Umbilical cord (tissue), 2 donors: ENCODE data around the gene SIL1. TPM values are rescaled to one million over a fixed set of nuclear protein-coding genes. Genes with fewer than 3 reads are reported as not detected.

ENCODE experiments used
- DNase-seq: peaks from one replicate; pipeline ENCODE4 v3.0.0-alpha.2; 2015; ENCODE audit warnings: low spot score
- total RNA-seq: library from RNA; depleted of rRNA; stranded (reverse); fragments of >200 nt; gene quantifications from one replicate; pipeline ENCODE4 v1.2.3, GENCODE V29; 2014; ENCODE audit warnings: low replicate concordance; ENCODE audit not compliant: insufficient read depth

The SIL1 gene
- total RNA-seq, 1 donor from 2014 or later: 48.9 TPM

DNA sequence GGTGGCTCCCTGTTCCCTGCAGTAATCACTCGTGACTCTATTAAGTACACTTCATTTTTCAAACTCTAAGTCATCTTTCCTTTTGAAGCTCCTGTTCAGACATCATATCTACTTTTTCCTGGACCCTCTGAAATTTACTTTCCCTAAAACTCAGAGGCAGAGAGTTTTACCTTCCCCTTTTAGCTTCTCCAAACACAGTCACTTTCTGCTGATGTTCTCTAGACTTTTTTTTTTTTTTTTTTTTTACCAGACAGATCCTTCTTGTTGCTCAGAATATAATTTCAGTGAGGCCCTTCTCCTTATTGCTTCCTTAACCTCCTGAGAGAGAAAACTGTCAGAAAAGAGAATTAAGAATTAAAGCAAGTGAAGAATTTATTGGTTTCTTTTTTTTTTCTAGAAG is 236.4 kb downstream of the SIL1 start:
- no peak for DNase-seq

DNA sequence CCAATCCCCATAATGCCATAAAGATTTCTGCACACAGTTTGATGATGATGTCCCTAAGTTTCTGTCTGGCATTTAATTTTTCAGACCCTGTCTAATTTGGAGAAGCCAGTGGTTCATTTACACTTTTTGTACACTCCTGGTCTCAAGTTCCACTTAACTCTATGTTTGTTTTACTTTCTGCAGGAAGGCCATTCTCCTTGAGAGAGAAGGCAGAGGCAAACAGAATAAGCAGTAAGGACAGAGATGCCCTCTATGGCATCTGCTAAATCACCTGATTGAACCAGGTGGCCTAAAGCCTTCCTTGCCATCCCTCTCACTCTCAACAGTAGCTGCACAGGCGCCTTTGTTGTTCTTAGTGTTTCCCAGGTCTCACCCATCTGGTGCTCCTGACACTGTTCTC is 236.9 kb downstream of the SIL1 start:
- no peak for DNase-seq

DNA sequence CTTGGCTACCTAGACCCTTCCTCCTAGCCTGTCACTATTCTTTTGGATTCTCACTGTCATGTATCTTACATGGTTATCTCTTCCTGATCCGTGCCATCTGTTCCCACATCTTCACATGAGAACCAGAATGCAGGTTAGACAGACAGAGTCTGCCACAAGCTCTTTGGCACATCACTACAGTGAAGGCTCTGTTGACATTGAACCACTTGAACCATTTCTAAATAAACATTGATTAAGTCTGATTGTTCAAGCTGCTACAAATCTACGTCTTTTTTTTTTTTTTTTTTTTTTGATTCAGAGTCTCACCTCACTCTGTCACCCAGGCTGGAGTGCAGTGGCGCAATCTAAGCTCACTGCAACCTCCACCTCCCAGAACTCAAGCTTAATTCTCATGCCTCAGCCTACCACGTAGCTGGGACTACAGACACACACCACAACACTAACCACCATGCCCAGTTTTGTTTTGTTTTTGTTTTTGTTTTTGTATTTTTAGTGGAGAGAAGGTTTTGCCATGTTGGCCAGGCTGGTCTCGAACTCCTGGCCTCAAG is 237.9 kb downstream of the SIL1 start:
- DNase-seq: no peak

DNA sequence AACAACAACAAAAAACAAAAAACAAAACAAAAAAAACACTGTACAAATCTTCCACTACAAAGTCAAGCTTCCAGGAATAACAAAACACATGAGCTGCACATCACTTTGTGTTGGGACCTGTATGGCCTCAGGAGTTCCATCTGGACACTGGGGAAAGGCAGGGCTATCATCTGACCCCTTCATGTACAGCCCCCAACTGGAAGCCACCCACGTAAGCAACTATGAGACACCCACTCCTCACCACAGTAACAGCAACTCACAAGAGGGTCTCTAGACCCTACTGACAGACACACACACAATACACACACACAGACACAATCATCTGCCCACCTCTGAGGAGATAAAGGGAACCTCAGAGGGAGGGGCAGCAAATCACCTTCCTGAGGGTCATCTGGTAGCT is 241.4 kb downstream of the SIL1 start:
- DNase-seq: no peak

DNA sequence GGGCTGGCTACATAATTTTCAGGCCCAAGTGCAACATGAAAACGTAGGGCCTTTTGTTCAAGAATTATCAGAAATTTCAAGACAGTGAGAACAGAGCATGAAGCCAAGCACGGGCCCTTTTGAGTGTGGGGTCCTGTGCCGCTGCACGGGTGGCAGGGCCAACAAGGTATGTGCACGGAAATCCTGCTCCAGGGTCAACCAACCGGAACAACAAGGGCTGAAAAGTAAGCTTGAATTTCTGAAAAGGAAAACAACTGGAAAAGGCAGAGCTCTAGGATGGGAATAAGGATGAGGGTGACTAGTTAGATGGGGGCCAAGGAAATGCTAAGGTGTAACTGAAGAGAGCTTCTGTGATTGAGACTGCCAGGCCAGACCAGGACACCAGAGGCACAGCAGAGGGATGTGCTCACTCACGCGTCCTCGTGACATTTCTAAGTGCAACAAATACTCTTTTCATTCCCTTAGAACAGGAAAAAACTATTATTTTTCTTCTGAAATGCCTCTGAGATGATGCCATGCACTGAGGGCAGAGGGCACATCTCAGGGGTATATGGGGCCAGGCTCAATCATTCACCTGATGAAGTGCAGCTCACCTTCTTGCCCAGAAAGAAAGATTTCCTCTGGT is 242.4 kb downstream of the SIL1 start:
- DNase-seq: no peak

DNA sequence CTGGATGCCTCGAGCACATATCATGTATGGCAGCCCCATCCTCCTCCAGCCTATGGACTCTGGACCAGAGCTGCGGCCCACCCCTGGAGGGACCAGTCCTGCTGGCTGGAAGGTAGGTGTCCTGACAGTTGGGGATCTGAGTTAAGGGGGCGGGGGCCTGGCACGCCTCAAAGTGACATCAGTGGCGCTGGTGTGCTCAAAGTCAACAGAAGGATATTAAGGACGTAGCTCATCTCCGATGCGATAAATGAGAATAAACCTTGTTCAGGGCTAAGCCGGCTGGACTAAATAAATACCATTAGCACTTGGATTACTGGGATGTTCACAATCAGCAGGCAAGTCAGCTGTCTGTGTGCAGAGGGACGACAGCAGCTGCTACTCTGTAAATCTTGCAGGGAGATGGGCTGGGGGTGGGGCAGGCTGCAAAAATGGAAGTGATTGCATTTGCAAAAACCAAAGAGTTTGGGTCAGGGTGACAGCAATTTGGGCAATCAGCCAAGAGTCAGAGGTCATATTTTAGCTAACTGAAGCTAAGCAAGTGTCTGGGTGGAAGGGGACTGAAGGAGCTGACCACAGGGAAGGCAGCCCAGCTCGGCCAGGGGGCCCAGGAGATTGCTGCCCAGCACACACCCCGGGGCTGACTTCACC is 243.0 kb downstream of the SIL1 start:
- peak; percentile 62 for DNase-seq

DNA sequence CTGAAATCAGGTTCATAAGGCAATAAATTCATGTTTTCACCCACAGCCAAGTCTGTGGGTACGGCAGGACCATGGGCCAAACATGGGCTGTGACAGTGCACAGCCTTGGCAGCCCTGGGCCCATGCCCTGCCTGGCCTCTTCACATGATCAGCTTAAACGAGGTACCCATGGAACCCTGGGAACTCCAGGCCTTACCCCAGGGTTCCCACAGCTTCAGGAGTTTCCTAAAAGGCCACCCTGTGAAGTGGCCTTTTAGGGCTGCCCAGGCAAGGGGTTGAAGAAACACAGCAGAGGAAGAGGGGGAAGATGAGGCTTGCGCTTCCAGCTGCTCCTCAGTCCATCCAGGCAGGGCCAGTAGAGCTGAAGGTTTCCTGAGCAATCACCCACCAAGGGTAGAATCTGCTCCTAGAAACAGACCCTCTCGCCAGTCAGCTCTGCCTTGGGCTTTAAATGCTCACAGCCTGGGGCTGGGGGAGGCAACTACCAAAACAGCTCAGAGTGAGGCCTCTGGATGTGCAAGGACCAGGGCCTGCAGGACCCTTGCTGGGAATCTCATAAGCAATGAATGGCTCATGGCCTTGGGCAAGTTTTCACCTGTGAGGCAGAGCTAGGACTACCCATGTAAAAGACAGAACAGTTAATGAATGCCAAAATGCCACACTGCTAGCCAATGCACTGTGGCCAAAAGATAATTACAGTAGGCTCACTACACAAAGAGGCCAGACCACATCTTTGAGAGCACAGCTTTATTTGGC is 243.7 kb downstream of the SIL1 start:
- peak; percentile 10 for DNase-seq

DNA sequence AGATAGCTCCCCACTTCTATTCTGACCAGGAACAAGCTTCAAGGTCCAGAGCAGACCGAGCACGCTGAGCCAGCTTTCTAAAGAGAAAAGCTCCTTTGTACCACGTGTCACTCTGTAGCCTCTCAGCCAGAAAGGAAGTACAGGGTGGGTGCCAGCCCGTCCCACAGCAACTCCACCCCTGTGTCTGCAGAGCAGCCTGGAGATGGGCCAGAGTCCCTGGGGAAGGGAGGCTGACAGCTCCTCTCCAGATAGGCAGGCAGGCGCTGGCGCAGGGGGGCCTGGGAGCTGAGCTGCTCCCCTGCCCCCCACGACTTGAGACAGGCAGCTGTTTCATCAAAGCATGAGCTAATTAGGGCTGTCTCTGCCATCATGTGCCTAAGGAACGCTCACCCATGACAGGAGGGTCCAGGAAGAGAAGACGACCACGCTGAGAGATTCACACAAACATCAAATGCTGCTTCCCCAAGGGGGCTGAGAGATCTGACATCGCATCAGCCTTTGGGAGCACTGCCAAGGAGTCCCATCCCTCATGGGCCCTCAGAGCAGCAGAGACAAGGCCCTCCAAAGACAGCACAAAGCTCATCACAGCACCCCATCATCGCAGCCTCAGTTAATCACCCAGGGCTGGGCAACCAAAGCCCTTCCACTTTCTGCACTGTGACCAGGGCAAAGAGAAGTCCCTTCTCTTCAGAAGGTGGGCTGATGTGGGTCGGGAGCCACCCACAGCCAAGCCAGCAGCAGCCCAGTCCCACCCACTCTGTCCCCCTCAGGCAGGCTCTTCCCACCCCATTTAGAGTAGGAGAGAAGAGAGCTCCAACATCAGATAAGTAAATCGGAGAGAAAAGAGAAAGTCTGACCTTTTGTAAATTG is 244.5 kb downstream of the SIL1 start:
- peak; percentile 97 for DNase-seq

DNA sequence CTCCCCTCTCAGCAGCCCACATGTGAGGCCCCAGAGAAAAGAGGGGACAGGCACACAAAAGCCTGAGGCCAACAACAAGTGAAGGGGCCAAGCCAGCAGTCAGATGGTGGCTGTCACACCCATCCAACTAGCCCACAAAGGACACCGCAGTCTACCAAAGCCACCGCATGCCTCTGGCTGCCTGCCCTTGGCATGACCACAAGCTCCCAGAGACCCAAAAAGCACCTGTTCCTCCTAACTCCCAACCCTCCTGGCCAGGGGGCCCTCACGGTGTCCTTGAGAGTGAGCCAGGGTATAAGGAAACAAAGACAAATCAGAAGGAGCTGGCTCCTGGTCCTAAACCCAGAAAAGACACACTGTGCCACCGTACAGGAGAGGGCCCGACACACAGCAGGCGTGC is 245.2 kb downstream of the SIL1 start:
- DNase-seq: no peak

DNA sequence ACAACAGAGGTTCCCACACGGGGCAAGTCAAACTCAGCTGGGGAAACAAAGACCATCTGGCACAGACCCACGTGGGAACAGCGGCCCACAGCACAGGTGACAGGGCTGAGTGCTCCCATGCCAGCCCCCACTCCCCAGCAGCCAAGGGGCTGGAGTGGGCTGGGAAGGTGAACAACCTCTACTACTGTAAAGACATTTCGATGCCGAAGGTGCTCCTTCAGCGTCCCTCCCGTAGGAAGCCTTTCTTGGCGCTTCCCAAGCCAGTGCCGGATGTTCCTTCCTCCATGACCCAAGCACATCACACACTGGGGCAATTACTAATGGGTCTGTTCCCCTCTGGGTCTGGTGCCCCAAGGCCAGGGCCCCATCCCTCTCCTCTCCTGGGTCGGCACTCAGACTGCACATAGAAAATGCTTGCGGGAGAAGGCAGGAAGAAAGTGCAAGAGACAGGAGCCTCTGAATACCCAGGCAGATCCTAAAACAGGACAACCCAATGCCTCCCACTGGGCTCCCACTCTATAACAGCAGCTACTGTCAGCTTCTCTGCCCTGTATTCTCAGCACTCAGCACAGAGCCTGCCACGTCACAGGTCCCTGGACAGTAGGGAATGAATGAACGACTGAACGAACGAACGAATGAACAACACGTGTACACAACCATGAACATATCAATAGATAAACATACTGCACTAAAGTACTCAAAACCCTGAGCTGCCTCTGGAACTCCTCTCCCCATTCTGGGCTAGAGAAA is 246.0 kb downstream of the SIL1 start:
- no peak for DNase-seq

DNA sequence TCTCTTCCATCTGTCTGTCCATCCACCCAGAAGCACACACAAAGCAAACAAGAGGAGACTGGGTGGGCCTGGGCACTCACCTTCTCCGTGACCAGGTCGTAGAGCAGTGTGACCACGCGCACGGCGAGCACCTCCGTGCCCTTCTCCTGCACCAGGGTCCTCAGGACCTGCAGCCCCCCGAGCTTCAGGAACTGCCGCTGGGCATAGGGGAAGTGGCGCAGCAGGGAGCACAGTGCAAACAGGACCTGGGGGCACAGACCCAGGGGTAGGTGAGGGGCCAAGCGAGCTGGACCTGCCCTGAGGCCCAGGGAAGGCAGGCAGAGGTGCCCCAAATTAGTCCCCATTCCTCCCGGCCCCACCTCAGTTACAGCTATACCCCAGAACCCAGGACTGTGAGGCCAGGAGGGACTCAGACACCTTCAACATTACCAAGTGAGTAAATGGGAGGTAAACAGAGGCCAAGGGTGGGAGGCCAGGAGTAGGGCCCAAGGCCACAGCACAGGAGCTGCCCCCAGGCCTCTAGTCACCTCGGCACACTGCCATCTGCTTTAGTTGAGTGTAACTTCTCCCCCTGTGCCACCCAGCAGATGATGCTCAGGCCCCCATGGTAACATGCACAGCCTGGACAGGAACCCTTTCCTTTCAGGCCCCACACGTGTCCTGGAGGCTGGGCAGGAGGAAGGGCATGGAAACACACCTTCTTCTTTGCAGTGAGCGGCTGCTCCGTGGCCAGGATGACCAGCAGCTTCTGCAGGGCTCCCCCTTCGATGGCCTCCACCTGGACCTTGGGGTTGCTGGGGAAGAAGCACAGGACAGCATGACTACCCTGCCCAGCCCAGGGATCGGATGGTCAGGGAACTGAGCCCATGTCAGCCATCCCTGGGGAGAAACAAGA is 246.8 kb downstream of the SIL1 start:
- DNase-seq: no peak

DNA sequence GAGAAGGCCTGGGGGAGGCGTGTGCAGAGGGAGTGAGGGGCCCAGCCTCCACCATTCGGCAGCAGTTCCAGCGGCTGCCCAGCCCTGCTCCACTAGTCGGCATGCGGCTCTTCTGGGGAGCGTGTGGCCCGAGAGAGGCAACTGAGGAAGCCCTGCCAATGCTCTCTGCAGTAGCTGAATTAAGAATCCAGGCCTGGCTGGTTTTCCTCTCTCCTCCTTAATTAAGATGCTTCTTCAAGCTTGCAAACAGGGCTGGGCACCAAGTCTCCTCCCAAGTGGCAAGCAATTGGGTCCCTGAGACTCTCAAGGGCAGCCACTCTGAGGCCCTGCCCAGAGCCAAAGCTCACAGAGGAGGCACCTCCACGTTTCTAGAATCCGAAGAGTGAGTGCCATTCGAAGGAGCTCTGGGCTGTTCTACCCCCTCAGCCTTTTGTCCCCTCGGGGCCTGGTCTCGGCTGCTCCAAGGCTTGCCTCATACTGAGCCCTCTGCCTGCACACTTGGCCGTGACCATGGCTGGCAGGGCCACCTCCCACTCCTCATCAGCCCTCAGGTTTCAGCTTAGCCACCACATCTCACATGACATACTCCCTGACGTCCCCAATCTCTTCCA is 247.6 kb downstream of the SIL1 start:
- no peak for DNase-seq

DNA sequence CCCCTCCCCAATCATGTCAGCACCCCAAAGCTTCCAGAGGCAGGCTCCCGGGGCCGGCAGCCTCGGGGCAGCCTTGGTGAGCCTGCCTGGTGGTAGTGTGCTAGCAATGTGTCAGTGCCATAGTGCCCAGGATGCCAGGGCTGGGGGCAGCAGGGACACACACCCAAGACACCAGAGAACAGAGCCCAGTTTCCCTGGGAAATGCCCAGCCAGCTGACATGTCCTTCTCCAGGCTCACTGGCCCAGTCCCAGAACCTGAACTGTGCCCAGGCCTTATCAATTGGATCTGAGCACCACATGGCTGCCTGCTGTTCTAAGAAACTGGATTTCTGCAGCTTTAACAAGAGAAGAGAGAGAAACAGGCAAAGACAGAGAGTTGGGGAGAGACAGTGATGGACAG is 248.2 kb downstream of the SIL1 start:
- no peak for DNase-seq

DNA sequence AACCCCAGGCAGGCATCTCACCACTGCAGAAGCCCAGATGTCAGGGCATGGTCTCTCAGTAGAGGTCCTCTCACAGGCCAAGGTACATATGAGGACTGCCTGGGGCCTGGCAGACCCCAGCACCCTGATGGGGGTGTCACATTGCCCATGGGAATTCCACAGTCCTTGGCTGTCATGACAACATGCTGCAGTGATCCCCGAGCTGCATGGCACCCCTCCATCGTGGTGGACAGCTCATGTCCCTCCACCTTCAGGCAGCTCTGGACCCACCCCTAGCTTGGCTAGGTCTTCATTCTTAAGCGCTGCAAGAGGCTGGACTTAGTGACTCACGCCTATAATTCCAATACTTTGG is 249.0 kb downstream of the SIL1 start:
- DNase-seq: no peak

DNA sequence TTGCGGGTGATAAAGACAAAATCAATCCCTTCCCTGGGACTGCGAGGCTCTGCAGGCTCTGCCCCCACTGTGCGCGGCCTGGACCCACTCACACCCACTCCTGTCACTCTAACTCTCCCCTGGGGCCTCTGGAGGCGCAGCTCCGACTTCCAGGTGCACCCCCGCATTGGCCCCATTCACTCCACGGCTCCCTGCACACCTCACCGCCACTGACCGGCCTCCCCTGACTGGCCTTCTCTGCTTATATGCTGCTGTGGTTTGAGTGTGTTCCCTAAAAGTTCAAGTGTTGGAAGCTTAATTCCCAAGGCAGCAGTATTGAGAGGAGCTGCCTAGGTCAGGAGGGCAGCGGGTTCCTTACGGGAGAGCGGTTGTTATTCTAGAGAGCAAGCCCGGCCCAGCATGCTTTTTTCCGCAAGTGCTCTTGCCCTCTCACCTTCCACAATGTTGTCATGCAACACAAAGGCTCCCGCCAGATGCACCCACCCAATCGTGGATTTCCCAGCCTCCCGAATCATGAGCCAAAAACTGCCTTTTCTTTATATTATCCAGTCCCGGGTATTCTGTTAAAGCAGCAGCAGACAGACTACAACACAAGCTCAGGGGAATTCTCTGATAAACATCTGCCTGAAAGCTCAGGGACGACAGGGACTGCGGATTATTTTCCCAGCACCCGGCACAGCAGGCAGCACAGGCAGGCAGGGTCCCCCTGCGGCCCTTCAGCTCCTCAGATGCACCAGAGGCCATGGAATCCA is 249.5 kb downstream of the SIL1 start:
- DNase-seq: peak; percentile 30

DNA sequence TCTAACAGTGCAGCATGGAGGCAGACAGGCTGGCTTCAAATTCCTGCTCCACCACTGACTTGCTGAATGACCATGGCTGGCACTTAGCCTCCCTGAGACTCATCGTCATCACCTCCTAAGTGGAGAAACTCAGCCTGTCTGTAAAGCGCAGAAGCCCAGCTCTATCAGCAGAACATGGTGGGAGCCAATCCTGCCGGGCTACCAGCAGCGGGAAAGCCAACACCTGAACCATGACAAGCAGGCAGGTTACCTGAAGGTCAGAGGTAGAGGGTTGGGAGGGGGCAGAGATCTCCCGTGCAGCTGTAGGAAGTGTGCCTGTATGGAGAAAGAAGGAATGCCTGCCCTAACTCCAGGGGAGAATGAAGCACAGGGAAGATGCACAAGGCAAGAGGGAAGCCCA is 250.4 kb downstream of the SIL1 start:
- no peak for DNase-seq

DNA sequence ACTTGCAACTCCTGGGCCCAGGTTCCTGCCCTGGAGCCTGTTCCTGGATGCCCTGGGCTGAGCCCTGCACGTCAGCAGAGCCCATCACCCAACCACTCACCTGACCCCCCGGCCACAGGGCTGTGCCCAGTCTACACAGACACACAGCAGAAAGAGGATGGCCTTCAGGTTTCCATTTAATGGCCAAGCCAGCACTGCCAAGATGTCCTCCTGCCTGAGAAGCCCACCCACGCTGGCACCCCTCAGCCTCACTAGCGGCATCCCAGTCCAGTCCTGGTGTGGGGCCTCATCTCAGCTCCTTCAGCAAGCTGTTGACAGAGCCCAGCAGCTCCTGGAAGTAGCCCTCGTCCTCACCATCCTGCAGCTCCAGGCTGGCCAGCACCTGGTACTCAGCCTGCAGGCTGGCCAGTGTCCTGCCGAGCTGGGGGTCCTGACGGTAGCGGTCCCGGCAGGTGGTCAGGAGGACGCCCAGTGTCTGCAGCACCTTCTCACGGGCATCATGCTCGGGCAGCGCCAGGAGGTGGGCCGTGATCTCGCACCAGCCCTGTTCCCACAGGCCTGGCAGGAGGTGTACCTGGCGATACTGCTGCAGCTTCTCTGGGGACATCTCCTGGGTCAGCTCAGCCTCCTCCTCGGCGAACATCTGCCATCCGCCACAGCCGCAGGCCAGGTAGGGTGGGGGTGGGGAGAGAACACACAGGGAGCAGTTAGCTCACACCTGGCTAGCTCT is 251.2 kb downstream of the SIL1 start:
- DNase-seq: no peak

DNA sequence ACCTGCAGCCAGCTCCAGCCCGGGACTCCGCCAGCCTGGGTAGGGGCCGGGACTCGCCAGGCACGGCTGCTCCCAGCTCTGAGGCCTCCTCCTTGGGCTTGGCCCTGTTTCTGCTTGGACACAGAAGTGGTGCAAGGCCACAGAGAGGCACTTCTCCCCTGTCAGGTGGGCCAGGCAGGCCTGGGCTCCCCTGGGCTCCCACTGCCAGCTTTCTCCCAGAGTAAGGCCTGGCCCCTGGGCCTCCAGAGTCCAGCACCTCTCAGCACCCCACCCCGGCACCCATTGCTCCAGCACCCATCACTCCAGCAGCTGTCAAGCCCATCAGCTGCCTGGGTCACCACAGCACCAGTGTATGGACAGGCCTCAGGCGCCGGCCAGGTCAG is 251.9 kb downstream of the SIL1 start:
- peak; percentile 71 for DNase-seq
